Cardiac fibroblast (primary cell): Measurements from ENCODE around the gene ADAMTS2.

ENCODE experiments used
- DNase-seq, 2 donors: peaks; one replicate each; pipeline versions ENCODE4 v3.0.0 to v3.0.0-alpha.2; 2010; ENCODE audit warnings: low read depth in 2 of 2
- H3K4me3 ChIP-seq, 2 donors: replicated peaks in 1 of 2; 1 replicate in 1 of 2; 2 replicates in 1 of 2; pipeline ENCODE4 v1.5.1; 2011; ENCODE audit warnings: low read depth in 2 of 2, low read length in 2 of 2, mild to moderate bottlenecking in 2 of 2, moderate library complexity in 1 of 2
- CTCF ChIP-seq: IDR thresholded peaks from one replicate; pipeline ENCODE4 v1.5.1; 2011; ENCODE audit warnings: low read depth, mild to moderate bottlenecking, low read length, inconsistent platforms

Gene ADAMTS2

GRCh38 chr5:179264053-179264782 lies 81.0 kb downstream of the ADAMTS2 start:
- H3K4me3 ChIP-seq, result no peak overlapping the region
- no peak for TF ChIP-seq CTCF
- DNase-seq, result no peak

DNA sequence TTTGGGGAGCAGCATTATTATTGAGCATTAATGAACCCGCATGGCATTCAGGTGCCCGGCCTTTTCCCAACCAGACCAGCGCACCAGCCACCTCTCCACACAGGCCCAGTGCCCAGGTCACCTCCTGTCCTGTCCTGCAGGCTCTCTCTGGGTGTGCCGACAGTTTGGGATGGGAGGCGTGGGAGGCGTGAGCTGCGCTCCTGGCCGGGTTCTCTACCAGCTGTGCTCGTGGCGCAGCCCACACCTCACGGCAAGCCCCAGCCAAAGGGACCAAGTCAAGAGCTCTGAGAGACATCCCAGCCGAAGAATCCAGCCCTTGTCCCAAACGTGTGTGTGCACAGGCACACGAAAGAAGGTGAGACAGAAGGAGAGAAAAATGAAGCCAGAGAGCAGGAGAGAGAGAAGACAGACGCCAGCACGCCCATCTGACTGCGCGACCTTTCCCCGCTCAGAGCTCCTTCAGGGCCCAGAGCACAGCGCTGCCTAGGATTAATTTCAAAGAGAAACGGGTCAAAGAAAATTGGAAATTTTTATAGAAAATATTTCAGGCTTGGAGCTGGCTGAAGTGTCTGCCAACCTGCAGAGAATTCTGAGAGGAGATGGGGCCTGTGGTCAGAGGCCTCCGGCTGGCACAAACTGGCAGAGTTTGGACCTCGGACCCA lies 81.7 kb downstream of the ADAMTS2 start:
- no peak for DNase-seq
- TF ChIP-seq CTCF, result no peak
- no peak overlapping the region for H3K4me3 ChIP-seq

GRCh38 chr5:179262126-179262920 lies 82.9 kb downstream of the ADAMTS2 start:
- no peak for DNase-seq
- TF ChIP-seq CTCF, result no peak
- no peak overlapping the region for H3K4me3 ChIP-seq

DNA sequence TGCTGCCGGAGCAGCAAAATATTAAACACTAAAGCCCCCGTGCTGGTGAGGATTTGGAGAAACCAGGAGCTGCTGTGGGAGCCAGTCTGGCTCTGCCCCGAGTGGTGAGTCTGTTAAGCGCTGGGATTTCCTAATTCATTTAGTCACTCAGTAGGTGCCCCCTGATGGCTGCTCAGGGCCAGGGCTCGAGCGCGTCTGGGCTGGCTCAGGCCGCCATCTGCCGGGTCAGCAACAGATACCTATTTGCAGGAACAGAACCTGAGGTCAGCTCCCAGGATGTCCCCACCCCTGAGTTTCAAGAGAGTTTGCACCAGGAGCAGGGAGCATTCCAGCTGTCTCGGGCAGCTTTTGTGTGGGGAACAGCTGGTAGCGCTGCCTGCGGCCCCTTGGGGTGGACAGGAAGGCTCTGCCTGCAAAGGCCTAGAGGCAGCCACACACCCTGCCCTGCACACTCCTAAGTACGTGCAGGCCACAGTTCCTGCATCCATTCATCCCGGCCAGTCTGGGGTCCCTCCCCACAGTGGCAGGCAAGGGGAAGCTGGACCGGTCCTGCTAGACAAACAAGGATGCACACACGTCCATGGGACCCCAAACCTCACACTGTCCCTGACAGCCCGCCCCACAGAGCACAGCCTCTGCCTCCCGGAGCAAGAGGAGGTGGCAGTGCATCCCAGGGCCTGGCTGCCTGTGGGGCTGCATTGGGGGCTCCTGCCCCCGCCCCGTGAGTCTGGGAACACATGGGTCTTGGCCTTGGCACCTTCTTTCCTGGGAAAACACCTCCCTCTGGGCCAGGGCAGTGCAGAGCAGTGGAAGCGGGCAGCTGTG lies 83.7 kb downstream of the ADAMTS2 start:
- peak in 1 of 2 donors; percentile 54 for DNase-seq
- peak; percentile 23 for TF ChIP-seq CTCF
- no peak overlapping the region for H3K4me3 ChIP-seq

GRCh38 chr5:179260324-179261070 lies 84.8 kb downstream of the ADAMTS2 start:
- DNase-seq, result no peak
- no peak for TF ChIP-seq CTCF

More at GRCh38 chr5:179260324-179261070, 84.8 kb downstream of the ADAMTS2 start:
- no peak overlapping the region for H3K4me3 ChIP-seq
